Occipital lobe (tissue), 2 donors: Measurements from ENCODE around the gene VDR. TPM values are rescaled to one million over a fixed set of nuclear protein-coding genes. Genes with fewer than 3 reads are reported as not detected.

Experiments used
- DNase-seq: peaks from one replicate; lab custom pipeline; 2025; lab: John Stamatoyannopoulos, UW
- total RNA-seq: library from RNA; depleted of rRNA; stranded (reverse); fragments of >200 nt; gene quantifications from one replicate; pipeline ENCODE4 v1.2.3, GENCODE V29; 2014

The VDR gene
- total RNA-seq, 1 donor from 2014 or later = not detected

DNA sequence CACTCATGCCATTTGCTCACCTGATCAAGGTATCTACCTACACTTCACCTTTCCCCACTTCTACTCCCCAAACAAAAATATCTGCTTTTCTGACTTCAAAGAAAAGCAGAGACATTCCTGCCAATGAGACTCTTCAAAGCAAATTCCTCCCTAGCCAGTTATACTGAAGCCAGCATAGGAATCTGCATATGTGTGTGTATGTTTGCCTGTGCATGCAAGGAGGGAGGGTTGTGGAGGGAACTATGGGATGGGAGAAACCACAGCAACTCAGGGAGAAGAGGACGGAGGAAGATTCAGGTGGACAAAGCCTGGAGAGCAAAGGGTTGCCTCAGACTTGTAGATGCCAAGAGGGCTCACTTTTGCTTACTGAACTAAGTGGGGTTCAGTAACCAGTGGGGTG is 26.4 kb upstream of the VDR start:
- DNase-seq = no peak

DNA sequence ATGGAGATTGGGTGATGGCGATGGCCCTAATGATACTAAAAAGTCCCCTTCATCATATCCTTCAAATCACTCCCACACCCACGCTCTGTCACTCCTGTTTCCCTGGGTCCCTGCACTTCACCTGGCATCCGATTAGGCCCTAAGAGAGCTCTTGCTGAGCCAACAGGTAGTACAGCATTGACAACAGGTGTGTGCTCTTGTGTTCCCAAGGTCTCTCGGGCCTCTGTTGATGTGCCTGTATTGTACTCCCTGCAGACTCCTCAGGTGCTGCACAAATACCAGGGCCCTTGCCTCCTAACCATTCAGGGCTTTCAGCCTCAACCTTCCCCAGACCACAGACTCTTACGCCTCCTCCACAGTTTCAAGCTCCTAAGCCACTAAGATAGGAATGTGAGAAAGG is 25.8 kb upstream of the VDR start:
- DNase-seq = no peak

DNA sequence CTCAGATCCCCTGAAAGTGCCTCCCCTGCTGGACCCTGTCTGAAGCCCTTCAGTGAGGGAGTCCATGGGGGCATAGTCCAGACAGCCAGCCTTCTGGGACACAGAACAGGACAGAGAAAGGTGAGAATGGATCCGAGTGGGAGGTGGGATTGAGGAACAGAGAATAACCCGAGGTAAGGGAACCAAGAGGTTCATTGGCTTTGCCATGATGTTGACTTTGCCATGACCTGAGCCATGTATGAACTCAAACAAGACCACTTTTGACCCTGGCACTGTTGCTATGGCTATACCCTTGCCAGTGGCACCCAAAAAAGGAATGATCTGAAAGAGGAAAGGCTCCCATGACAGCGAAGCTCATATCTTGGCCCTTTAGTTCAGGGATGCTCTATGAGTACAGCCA is 22.6 kb upstream of the VDR start:
- no peak for DNase-seq

DNA sequence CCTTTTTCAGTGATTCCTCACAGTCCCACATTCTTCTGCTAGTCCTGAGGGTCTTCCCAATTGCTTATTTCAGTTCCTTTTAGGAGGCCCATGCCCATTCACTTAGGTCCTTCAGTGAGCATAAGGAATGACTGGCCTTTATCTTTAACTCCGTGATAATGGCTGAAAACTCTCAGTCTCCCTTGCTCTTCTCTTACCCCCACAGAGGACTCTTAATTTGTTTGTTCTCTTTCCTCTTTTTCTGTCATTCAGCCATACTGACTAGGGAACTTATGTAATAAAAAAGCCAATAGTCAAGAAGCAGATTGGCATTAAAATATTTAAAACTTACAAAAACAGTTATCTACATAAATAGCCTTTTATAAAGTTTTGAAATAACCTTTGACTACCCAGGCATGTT is 17.1 kb upstream of the VDR start:
- DNase-seq = no peak

DNA sequence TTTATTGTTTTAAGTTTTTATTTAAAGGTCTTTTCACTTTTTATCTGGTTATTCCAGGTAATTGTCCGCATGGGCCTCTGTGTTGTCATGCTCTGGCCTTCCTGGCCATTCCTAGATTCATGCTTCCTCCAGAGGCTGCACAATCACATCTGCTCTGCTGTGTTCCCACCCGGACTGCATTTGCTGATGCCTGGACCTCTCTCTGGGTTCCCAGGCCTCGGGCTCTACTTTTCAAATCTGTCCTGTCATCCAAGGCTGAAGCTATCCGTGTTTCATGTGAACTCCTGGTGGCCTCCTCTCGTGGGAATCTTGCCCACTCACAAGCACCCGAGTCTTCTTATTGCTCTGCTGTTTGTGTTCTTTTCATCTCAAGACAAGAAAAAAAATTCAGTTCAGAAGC is 16.1 kb upstream of the VDR start:
- DNase-seq = no peak

DNA sequence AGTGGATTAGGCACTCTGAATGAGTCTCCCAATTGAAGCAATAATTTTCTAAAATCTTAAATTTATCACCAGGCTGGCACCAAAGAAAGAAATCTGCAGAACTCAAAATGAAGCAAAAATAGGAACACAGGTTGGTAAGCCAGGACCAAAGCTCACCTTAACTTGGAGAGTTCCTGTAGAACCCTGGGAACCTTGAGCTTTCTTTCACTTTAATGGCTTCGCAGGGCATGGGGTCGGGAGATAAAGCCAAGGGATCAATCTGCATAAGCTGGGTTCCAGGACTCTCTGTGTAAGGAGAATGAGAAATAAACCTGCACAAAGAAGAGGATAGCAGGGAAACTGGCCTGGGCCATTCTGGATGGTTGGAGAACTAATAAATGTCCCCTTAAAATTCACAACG is 8.3 kb upstream of the VDR start:
- DNase-seq = no peak

DNA sequence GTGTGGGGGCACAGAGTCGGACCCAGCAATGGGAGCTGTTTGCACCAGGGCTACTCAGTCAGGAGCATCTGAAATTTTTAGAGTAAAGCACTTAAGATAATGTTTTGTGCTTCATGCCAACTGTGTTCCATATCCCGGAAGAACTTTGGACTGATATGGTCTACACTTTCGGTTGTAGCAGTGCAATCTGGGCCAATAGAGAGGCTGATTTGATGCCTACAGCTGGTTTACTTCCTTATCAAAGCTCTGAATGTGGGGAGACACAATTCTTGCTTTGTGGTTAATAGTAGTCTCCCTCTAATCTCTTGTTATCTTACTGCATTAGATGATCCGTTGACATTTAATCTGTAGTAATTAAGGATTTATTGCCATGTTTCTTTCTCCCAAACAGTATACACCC is 7.8 kb upstream of the VDR start:
- no peak for DNase-seq

DNA sequence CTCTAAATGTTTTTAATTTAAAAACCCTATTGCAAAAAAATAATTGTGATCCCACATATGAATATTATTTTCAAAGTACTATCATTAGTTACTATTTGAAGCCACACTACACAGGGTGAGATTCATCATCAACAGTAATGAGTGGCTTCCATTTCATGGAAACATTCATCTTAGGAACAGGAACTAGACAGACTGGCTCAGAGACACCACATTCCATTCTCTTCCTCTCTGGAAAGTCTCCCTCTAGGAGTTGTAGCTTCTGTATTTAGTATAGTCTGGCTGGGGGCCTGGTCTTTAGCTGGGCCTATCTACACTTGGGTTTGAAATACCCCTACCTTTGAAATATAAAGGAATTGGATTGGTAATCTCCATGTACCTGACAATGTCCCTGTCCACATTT is 6.2 kb upstream of the VDR start:
- DNase-seq = no peak

DNA sequence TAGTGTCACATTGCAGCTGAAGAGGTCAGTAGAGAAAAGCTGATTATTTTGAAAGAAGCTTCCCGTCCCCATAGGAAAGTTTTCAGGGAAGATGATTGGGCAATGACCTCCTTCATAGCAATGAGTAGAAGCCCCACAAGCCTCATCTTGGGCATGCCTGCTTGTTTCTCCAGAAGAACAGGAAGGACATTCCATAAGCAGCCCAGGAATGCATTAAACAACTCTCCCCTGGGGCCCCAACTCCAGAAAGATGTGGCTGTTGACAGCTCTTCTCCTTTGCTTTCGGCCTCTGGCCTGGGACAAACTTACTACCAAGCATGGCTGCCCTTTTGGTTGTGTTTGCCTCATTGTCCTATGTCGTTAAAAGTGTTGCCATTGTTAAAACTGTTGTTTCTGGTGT is 5.7 kb upstream of the VDR start:
- no peak for DNase-seq

DNA sequence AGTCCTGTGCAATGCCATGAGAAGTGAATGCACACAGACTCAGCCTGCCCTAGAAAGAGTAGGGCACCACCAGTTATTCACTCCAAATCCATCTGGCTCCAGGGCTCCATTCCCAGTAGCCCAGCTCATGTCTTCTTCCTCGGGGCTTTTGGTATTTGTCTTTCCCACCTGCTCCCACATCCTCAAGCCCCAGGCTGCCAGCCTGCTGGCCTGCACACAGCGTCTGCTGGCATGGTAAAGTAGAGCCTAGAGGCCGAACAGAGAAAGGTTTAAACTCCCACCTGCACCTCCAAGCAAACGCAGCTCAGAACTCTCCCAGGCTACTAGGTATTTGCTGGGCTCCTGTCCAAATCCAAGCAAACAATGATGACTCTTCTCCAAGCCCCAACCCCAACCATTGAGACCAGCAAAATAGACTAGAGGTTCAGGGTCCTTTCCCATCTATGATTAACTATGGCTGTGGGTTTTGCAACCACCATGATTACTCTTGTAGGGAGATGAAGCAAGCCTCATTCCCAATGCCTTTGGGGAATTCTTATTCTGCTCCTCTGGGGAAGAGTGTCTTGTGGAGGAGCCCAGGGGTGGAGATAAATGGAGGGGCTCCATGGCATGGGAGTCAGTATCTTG is 5.2 kb upstream of the VDR start:
- DNase-seq = no peak

DNA sequence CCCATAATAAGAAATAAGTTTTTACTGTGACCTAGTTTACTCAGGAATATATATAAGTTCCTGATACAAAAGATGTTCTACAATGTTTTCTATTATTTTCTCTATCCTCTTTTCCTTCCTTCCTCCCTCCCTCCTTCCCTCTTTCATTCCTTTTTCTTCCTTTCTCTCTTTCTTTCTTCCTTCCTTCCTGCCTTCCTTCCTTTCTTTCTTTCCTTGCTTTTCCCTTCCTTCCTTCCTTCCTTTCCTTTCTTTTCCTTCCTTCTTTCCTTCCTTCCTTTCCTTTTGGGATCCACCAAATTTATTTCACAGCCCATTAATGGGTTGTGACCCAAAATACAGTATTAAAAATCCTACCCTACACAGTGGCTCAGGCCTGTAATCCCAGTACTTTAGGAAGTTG is 3.9 kb upstream of the VDR start:
- no peak for DNase-seq

DNA sequence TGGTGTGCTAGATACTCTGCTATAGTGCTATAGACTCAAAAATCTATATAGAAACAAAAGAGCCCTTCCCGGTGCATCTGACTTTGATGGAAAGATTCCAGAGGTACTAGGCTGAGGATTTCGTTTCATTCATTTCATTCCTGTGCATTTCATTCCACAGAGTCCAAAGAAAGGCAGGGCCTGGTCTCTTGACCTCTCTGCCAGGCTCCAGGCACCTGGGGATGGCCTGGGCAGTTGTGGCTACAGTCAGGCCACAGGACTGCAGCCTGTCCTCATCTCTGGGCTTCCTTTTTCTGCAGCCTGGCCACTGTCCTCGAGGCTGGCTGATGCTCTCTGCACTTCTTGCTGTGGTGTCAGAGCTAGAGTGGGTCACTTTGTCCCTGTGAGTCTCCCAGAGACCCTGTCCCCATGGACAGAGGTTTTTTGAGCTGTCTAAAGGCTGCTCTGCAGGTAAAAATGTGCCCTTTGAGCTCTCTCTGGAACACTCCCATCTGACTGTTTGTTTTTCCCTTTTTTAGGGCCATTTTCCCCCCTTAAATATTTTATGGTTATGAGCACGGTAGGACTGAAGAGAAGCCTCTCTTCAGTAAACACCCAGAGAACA is 3.2 kb upstream of the VDR start:
- DNase-seq = no peak

DNA sequence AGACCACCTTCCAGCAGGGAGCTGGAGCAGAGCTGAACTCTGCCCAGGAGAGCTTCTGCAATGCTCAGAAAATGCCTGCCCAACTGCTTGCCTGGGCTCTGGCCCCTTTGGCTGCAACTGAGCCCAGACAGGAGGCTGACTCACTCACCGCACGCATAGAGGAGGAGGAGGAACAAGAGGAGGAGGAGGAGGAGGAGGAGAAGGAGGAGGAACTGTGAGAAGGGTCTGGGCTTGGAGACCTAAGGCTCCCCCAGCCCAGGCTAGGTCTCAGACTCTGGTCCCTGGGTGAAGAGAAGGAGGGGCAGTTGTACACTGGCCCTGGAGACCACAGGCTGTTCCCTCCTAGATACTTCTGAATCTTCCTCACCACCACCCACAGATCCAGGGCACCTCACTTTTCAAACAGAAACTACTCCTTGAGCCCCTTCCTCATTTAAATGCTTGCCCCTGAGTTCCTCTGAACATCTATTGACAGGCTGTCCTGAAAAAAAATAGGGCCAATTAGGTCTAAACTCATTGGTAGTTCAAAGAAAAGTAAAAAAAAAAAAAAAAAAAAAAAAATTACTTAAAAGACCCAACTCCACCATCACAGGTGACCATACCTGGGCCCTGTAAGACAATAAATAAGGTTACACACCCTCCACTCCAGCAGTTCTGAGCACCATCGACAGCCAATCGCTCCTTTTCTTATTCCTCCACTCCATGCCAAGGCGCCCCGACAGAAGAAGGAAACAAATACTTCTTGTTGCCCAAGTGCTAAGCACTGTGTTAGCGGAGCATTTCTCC is 674 bp downstream of the VDR start:
- DNase-seq = peak; percentile 4

DNA sequence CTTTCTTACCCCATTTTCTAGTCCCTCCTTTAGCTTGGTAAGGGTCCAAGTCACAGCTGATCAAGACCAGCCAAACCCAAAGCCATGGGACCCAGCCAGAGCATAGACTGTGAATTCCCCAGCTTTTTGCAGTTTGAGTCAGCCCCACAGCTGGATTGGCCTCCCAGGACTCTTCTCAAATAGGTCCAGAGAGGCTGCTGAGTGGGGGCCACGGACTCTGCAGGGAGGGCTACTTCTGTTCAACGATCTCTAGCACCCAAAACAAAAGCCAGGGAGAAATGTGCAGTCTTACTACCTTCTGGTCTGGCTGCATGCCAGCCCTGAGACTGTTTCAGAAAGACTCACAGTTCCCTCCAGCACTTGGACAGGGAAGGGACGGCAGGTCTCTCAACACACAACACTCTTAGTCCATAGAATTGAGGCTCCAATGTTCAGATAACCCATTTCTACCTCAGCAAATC is 1.6 kb downstream of the VDR start:
- DNase-seq = no peak

DNA sequence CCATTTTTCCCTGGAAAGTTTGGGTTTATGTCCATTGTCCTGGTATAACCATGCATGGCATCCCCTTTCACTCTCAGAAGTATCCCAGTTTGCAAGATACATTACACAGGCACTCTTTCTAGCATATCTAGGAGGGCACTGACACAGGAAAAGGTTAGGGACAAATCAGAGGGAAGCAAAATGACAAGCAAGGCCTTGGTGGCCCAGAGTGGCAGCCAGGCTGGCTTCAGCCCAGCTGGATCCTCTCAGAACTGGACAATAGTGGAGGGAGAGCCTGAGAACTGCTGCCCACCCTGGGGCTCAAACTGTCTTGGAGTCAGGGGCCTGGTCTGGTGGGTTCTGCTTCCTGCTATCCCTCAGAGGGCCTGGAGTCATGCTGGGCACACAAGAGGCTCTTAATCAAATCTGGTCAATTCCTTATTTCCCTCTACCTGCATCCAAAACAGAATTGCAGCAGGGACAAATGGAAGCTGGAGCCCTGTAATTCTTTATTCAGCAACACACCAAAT is 2.6 kb downstream of the VDR start:
- DNase-seq = no peak

DNA sequence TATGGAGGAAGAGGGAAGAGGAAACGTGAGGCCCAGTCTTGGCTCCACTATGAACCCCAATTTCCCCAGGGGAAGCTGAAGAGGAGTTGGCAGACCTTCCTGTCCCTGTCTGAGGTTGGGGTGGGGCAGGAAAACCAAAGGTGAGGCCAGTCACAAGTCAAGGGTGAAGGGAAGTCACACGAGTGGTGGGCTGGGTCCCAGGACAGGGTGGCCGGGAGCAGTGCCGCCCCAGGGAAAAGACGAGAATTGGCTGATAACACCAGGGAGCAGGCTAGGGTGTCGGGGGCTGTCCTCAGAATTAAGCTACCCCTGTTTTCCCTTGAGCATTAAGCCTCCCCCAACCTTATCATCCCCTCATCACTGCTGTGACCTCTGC is 3.1 kb downstream of the VDR start:
- no peak for DNase-seq

DNA sequence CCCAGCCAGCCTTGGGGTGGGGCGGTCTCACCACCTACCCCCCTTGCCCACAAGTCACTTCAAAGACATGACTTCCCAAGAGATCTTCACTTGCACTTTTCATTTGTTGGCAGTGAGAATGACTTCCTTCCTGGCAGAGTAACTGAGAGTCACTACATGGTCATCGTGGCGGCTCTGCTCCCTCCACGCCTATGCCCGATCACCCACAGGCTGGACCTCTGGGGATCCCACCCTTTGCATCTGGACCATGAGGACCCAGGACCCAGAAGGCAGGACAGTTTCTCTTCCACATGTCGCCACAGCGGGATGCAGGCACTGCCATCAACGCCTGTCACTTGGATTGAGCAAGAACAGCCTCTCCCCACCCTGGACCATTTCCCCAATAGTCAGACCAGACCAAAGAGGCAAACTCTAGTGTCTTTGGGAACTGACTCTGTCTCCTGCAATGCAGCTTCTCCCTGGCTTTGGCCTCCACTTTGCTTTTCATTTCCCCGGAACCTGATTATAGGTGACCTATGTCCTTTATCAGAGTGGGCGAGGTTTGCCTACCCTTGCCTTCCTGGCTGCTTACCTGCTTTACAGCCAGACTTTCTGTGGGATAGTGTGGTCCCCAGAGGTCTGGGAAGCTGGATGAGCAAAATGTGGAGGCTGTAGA is 3.6 kb downstream of the VDR start:
- DNase-seq = no peak

DNA sequence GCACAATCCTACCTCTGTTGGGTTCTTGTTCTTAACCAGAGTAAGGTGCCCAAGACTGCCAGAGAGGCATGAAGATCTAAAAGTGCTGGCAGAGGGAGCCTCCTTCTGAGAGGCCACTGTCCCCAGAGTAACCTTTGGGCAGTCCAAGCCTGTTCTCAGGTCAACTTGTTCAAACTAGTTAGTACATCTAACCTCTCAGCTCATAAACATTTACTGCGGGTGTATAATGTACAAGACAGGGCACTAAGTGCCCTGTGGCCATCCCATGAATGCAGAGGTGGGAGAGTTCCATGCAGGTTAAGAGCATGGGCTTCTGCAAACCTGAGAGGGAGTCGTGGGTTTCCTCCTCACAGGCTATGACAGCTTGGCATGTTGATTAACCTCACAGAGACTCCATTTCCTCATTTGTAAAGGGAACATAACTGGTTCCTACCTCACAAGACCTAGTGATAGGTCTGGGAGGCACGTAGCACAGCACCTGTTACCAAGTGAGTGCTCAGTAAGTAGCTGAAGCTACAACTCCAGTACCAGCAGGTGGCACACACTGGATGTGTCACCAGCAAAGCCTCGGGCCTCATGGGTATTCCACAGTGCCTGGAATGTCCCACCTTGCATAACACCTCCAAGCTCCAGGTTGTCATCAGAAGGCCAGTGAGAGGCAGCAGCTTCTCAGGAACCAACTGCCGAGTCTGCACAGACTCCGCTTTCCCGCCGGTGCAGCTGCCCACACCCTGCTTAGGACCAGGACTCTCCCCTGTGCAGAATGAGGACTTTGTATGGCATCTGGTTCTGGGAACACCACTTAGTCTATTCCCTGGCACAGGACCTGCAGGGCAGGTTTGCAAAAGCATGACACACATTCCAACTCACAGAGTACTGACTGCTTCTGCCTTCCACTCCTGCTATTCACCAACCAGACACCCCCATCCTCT is 4.4 kb downstream of the VDR start:
- no peak for DNase-seq

DNA sequence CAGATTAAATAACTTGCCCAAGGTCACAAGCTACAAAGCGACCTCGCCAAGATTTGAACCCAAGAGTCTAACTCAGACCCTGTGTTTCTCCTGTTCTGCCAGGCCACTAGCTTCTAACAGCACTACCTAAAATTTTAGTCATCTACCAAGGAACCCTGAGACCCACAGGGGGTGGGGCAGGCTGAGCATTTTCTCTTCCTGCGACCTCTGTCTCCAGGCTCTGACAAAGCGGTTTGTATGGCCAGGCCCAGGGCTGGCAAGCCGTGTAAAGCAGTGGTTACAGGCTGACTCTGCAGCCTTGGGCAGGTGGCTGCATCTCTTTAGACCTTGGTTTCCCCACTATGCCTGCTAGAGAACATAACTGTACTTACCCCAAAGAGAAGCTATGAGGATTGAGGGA is 5.3 kb downstream of the VDR start:
- DNase-seq = no peak

DNA sequence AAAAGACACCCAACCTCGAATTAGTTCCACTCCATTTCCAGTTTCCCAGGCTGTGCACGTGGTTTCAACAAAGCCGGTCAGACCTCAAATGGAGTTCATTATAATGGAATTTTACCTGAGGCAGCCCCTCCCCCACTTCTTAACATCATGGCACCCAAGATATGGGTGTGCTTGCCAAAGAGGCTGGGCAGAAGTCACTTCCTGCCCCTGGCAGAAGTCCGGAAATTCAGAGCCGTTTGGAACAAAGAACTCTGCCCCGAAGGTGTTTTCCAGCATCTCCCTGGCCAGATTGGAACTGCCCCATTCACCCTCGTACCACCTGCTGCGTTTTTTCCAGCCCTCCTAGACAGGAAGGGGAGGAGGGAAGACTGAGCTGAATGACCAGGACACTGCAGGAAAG is 8.2 kb downstream of the VDR start:
- no peak for DNase-seq

DNA sequence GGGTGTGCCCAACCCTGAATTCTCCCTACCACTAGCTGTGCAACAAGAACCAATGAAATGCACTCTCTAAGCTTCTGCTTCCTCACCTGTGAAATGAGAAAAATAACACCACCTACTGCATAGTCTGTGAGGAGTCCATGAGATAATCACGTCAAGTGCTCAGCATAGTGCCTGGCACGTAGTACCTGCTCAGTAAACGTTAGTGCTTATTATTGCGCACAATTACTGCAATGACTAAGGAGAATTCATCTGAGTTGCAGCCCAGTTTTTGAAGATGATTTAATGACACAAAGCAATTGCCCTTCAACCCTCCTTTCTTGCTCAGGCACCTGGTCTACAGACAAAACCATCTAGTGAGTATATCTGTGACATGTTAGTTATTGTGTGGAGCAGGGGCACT is 8.8 kb downstream of the VDR start:
- no peak for DNase-seq
